ENCODE data around the gene PPP2R5E. TPM values are rescaled to one million over a fixed set of nuclear protein-coding genes. Genes with fewer than 3 reads are reported as not detected.
A peak's percentile ranks its signal among the peaks of the same experiment; 100 is the strongest.

Gene PPP2R5E
- total and polyA plus RNA-seq, 2 of the 8 experiments (the other 6 are each of a cell fraction or from before 2014, with no cell fraction given), result 6.8 to 64.6 TPM

DNA sequence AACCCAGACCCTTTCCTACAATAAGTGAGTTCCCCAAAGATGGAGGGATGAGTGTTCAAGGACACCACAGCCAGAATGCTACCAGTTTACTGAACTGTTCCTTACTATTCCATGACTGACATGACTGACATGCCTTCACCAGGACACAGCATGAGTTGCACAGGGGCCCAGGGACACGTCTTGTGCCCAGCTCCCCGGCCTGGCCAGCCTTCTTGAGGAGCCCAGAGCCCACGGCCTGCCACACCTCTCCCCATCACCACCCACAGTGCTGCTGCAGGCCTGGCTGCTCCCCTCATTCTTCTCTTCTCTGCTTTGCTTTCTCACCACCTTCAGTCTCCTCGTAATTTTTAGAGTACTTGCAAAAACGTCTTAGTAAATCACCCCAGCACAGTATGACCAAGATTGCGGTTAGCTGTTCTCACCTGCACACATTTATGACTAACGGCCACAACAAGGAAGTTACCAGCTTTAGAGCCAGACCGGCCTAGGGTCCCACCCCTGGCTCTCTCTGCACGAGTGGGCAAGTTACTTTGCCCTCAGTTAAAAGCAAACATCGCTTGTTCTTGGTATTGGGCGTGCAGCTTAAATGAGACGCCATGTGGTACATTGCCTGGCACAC lies 18.5 kb downstream of the PPP2R5E start:
- no peaks in the 10 kb centered on the region for H4K20me1 ChIP-seq (replicated peaks in 1 of 2; ENCODE audit: control insufficient read depth in 1 of 2, insufficient read depth in 2 of 2, low read length in 2 of 2)
- no peak overlapping the region for H3K18ac ChIP-seq (ENCODE audit: extremely low read depth, low read length)
- ChIA-PET POLR2A (ENCODE audit: partially characterized antibody) (interaction anchor here (1.2 to 2.0 kb wide), 3 partner anchors 13 to 19 kb away, joined by 4 to 5 read pairs (median 4); partner anchors contain the start of gene PPP2R5E), CTCF (ENCODE audit: partially characterized antibody) (interaction anchor here (0.6 to 1.9 kb wide), 2 partner anchors 31 to 99 kb away, joined by 3 to 11 read pairs; no protein-coding TSS in a partner anchor)
- H4K5ac ChIP-seq (ENCODE audit: insufficient read length, low read depth, low read length), result no peak overlapping the region
- no peaks in the 10 kb centered on the region for H3K23me2 ChIP-seq (ENCODE audit: low read depth, low read length)
- no peak overlapping the region for H3K4me3 ChIP-seq (ENCODE audit: extremely low read depth in 1 of 4, insufficient read depth in 2 of 4, low read depth in 3 of 4, low read length in 4 of 4)
- peaks cover 4% of the 10 kb centered on the region; the same call in 1 of the 2 replicates for H3K79me1 ChIP-seq (ENCODE audit: low read depth, low read length)
- no peak overlapping the region for H3K9ac ChIP-seq (replicated peaks in 1 of 4; ENCODE audit: extremely low read depth in 1 of 4, low read depth in 3 of 4, low read length in 3 of 4)
- no peak overlapping the region for H2AK5ac ChIP-seq (ENCODE audit: low read depth, low read length)
- no peak overlapping the region for H2BK12ac ChIP-seq (ENCODE audit: low read depth, low read length)
- no peak overlapping the region for H3K27ac ChIP-seq (ENCODE audit: low read depth, low read length)
- H3K9me3 ChIP-seq (ENCODE audit: insufficient read depth in 2 of 2, low read depth in 1 of 2, low read length in 1 of 2), result peaks cover 0 to 6% of the 10 kb centered on the region in 2 experiments; a peak in 2 of 4 replicates
- no peak overlapping the region for H4K91ac ChIP-seq (replicated peaks; ENCODE audit: insufficient read length, low read length)
- no peak overlapping the region; the same call in 1 of the 2 replicates for H2BK5ac ChIP-seq (ENCODE audit: low read depth, low read length)
- 90% methylated on average over 12 of the region's 12 CpGs; no CpG with 5 or more reads in 1 of the 2 experiments for WGBS, 2 experiments (ENCODE audit: extremely low coverage in 1 of 2, insufficient coverage in 1 of 2, insufficient read length in 1 of 2, insufficient replicate concordance in 2 of 2, low coverage in 1 of 2, low lambda C conversion rate in 2 of 2, missing lambda C conversion rate in 1 of 2)
- H2AFZ ChIP-seq (ENCODE audit: low read length), result no peak overlapping the region
- H2BK20ac ChIP-seq (ENCODE audit: low read length), result no peak overlapping the region
- H3K4me2 ChIP-seq (ENCODE audit: insufficient read depth in 1 of 2, low read depth in 2 of 2, low read length in 2 of 2), result no peak overlapping the region
- peaks cover 0 to 7% (median 3%) of the 10 kb centered on the region in 4 experiments; a peak in 5 of 8 replicates for H3K36me3 ChIP-seq (ENCODE audit: control insufficient read depth in 2 of 4, insufficient read depth in 4 of 4, low read length in 3 of 4)
- no peak overlapping the region for H3K23ac ChIP-seq (ENCODE audit: insufficient read length)
- TF ChIP-seq SRF (IDR thresholded peaks at IDR 0.05; ENCODE audit: low read depth, low read length) (no peak), SP1 (IDR thresholded peaks at IDR 0.05; ENCODE audit: low read depth, low read length) (no peak), EGR1 (IDR thresholded peaks at IDR 0.05; ENCODE audit: borderline replicate concordance, low read depth, low read length) (no peak)
- H2BK120ac ChIP-seq (replicated peaks; ENCODE audit: low read depth, low read length), result no peak overlapping the region
- peaks cover 0 to 59% of the 10 kb centered on the region in 2 experiments; a peak in 3 of 4 replicates for H3K79me2 ChIP-seq (ENCODE audit: control insufficient read depth in 1 of 2, insufficient read depth in 2 of 2, low read length in 2 of 2)
- no peak overlapping the region for H3K56ac ChIP-seq (replicated peaks; ENCODE audit: insufficient read length, low read depth, low read length)
- no peak overlapping the region for H2BK15ac ChIP-seq (ENCODE audit: low read length)
- H3K14ac ChIP-seq (ENCODE audit: insufficient read length), result no peak overlapping the region
- H4K8ac ChIP-seq (ENCODE audit: extremely low read depth, insufficient read depth, low read length), result peak overlapping the region; percentile 38; the same call in 1 of the 2 replicates
- no peaks in the 10 kb centered on the region for H3K4me1 ChIP-seq (replicated peaks in 1 of 4; ENCODE audit: control insufficient read depth in 3 of 4, insufficient read depth in 4 of 4, low read length in 3 of 4)
- H3K27me3 ChIP-seq (replicated peaks in 1 of 4; ENCODE audit: control insufficient read depth in 3 of 4, extremely low read depth in 1 of 4, insufficient read depth in 3 of 4, low read length in 3 of 4), result no peaks in the 10 kb centered on the region
- FAIRE-seq (no peak), DNase-seq (ENCODE audit: low read depth in 1 of 2, low spot score in 2 of 2) (no peak)
- no peak overlapping the region for H3K4ac ChIP-seq (replicated peaks; ENCODE audit: insufficient read length, low read depth, low read length)

Measured in H1 (cell line).